Chondrocyte (in vitro differentiated cells): ENCODE measurements around the gene VPS9D1. TPM values are rescaled to one million over a fixed set of nuclear protein-coding genes. Genes with fewer than 3 reads are reported as not detected.
A peak's percentile ranks its signal among the peaks of the same experiment; 100 is the strongest.
"Not testable (repeated sequence)": the region's sequence is repeated elsewhere in the genome, so short reads cannot be mapped to it uniquely, and the experiment has no call there.

Experiments
- DNase-seq: peaks from one replicate; pipeline ENCODE4 v3.0.0; 2021; ENCODE audit warnings: mixed read lengths, low spot score
- H3K27ac Mint-ChIP-seq: one replicate; pipeline ENCODE4 v1.8.0; 2021; ENCODE audit warnings: mild to moderate bottlenecking, moderate library complexity, mixed read lengths; ENCODE audit not compliant: unreplicated experiment
- H3K27me3 Mint-ChIP-seq: 2 replicates; pipeline ENCODE4 v1.8.0; 2021; ENCODE audit warnings: low read depth, mixed read lengths
- H3K36me3 Mint-ChIP-seq: 2 replicates; pipeline ENCODE4 v1.8.0; 2021; ENCODE audit warnings: low read depth, mixed read lengths
- H3K4me1 Mint-ChIP-seq: 2 replicates; pipeline ENCODE4 v1.8.0; 2021; ENCODE audit warnings: low read depth, mild to moderate bottlenecking, mixed read lengths
- H3K4me3 Mint-ChIP-seq: one replicate; pipeline ENCODE4 v1.8.0; 2021; ENCODE audit warnings: mild to moderate bottlenecking, moderate library complexity, mixed read lengths; ENCODE audit not compliant: unreplicated experiment
- H3K9me3 Mint-ChIP-seq: 2 replicates; pipeline ENCODE4 v1.8.0; 2021; ENCODE audit warnings: low read depth, mixed read lengths
- total RNA-seq: library from RNA; stranded (reverse); gene quantifications from 3 replicates; pipeline ENCODE4 v1.2.1, GENCODE V29; 2021
- TF ChIP-seq, protein P1 (sequence below): fragments of 200-600 bp; sonication (generic); IDR thresholded peaks from 2 replicates; pipeline ENCODE4 v1.5.0; 2021; ENCODE audit warnings: antibody characterized with exemption, mild to moderate bottlenecking, moderate library complexity

Gene VPS9D1
- total RNA-seq, 1 donor from 2014 or later: 20.4 TPM

DNA sequence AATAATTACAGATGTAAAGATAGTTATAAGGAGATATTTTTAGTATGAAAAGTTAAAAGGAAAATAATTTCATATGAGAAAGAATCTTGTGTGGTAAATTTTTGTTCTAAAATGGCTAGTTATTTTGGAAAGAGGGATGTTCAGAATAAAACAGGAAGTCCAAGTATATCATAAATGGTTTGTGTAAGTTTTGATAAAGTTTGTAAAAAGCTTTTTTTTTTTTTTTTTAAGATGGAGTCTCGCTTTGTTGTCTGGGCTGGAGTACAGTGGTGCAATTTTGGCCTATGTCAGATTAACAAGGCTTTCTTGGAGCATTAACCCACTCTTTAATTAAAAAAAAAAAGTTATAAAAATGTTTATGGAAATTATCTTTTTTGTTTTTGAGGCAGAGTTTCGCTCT is 42.4 kb downstream of the VPS9D1 start:
- peaks cover 2% of the 10 kb centered on the region for H3K36me3 Mint-ChIP-seq
- H3K9me3 Mint-ChIP-seq: no peaks in the 10 kb centered on the region
- no peak for DNase-seq
- TF ChIP-seq, protein P1, sequence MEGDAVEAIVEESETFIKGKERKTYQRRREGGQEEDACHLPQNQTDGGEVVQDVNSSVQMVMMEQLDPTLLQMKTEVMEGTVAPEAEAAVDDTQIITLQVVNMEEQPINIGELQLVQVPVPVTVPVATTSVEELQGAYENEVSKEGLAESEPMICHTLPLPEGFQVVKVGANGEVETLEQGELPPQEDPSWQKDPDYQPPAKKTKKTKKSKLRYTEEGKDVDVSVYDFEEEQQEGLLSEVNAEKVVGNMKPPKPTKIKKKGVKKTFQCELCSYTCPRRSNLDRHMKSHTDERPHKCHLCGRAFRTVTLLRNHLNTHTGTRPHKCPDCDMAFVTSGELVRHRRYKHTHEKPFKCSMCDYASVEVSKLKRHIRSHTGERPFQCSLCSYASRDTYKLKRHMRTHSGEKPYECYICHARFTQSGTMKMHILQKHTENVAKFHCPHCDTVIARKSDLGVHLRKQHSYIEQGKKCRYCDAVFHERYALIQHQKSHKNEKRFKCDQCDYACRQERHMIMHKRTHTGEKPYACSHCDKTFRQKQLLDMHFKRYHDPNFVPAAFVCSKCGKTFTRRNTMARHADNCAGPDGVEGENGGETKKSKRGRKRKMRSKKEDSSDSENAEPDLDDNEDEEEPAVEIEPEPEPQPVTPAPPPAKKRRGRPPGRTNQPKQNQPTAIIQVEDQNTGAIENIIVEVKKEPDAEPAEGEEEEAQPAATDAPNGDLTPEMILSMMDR: no peak
- no peaks in the 10 kb centered on the region for H3K4me1 Mint-ChIP-seq
- H3K27me3 Mint-ChIP-seq: no peaks in the 10 kb centered on the region
- no peak overlapping the region for H3K4me3 Mint-ChIP-seq
- no peak overlapping the region for H3K27ac Mint-ChIP-seq

DNA sequence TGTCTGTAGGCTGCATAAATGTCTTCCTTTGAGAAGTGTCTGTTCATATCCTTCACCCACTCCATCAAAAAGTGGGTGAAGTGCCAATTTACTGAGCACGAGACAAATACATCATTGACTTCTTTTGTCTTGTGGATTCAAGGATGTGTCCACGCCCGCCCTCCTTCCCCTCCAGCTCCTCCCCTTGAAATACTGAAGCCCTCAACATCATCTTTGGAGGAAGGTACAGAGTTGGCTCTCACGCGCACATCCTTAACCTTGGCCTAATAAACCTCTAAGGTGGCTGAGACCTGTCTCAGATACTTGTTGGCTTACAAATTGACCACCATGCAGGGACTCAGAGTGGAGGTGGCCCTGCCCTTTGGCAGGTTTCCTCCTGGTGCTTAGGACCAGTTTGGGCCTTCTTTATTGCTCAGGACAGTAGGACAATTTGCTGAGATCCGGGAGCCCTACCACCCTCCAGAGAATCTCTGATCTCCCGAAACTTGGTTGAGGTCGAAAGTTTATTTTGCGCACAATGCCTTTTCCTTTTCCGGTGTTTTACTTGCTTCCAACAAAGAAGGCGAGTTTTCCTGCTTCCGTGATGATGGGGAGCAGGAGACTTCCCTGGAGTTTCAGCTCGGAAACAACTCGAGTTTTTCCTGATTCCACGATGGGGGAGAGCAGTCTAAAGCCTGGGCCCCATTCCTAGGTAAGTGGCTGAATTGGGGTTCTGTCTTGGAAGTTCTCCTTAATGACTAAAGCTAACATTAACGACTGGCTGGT is 48.3 kb downstream of the VPS9D1 start:
- DNase-seq: peak; percentile 15
- Mint-ChIP-seq H3K4me3 (no peak overlapping the region), H3K36me3 (no peaks in the 10 kb centered on the region)

DNA sequence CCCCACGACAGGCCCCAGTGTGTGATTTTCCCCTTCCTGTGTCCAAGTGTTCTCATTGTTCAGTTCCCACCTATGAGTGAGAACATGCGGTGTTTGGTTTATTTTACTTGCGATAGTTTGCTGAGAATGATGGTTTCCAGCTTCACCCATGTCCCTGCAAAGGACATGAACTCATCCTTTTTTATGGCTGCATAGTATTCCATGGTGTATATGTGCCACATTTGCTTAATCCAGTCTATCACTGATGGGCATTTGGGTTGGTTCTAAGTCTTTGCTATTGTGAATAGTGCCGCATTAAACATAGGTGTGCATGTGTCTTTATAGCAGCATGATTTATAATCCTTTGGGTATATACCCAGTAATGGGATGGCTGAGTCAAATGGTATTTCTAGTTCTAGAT is 49.1 kb downstream of the VPS9D1 start:
- not testable (repeated sequence) for H3K4me1 Mint-ChIP-seq, H3K4me3 Mint-ChIP-seq, H3K36me3 Mint-ChIP-seq, H3K27ac Mint-ChIP-seq, H3K9me3 Mint-ChIP-seq, DNase-seq, H3K27me3 Mint-ChIP-seq

More for the DNA sequence above, 48.3 kb downstream of the VPS9D1 start:
- H3K4me1 Mint-ChIP-seq: peaks cover 5% of the 10 kb centered on the region
- H3K27ac Mint-ChIP-seq: no peak overlapping the region
- H3K9me3 Mint-ChIP-seq: no peaks in the 10 kb centered on the region
- TF ChIP-seq, protein P1: no peak
- no peaks in the 10 kb centered on the region for H3K27me3 Mint-ChIP-seq

DNA sequence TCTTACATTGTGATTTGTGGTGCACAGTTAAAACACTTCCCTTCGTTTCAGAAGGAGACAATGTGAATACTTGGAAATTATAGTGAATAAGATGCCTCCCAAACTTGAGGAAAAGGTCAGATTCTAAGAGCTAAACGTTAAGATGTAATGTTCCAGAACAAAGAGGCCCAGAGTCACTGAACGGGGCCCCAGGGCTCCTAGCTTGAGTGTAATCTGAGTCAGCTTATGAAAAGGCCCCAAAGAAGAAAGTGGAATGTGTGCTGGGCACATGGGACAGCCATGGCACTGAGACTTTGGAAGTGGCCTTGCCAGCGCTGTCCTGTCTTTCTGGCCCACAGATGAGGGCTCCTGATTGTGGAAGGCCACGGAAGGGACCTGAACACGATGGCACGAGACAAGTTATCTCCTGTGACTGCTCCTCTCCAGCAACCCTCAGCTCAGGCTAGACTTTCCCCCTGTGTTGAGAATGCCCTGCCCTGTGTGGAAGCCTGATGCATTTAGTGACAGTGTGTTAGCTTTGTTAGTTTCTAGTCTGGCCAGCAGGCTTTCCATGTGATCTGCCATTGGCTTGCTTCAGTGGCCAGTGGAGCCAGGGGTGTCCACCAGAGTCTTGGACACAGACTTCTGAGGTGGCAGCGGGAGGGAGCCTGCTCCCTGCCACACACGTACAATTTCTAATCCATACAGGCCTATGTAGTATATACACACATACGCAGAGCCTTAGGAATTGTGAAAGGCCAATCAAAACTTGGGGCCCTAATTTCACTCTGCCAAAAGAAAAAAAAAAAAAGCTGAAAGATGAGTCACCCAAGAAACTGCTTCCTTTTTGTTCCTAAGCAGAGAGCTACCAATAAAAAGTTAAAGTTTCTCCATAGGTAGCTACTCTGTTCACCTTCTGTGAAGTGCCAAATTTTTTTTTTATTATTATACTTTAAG is 49.9 kb downstream of the VPS9D1 start:
- Mint-ChIP-seq H3K4me1 (peaks cover 5% of the 10 kb centered on the region), H3K9me3 (no peaks in the 10 kb centered on the region), H3K36me3 (no peaks in the 10 kb centered on the region), H3K4me3 (no peak overlapping the region), H3K27ac (no peak overlapping the region), H3K27me3 (no peaks in the 10 kb centered on the region)
- TF ChIP-seq, protein P1: no peak
- DNase-seq: peak; percentile 35

DNA sequence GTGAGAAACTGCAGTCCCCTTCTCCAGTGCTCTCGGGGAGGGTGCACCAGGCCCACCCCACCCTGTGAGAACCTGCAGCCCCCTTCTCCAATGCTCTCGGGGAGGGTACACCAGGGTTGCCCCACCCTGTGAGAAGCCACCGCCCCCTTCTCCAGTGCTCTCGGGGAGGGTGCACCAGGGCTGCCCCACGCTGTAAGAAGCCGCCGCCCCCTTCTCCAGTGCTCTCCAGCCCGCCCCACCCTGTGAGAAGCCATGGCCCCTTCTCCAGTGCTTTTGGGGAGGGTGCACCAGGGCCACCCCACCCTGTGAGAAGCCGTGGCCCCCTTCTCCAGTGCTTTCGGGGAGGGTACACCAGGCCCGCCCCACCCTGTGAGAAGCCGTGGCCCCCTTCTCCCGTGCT is 50.9 kb downstream of the VPS9D1 start:
- Mint-ChIP-seq H3K9me3 (no peaks in the 10 kb centered on the region), H3K27ac (no peak overlapping the region), H3K27me3 (no peaks in the 10 kb centered on the region), H3K4me1 (peaks cover 5% of the 10 kb centered on the region), H3K36me3 (no peaks in the 10 kb centered on the region), H3K4me3 (no peak overlapping the region)
- TF ChIP-seq, protein P1: no peak
- peak; percentile 64 for DNase-seq
